ENCODE results near the gene ATG5. TPM values are rescaled to one million over a fixed set of nuclear protein-coding genes. Genes with fewer than 3 reads are reported as not detected.

Gene ATG5
- total RNA-seq (2011; cell fraction: chromatin; rRNA removed; ENCODE audit: low replicate concordance): 37.5 and 96.3 TPM in 2 replicates
- 19.0 and 21.2 TPM in 2 replicates for total RNA-seq (2011; cell fraction: nucleolus; rRNA removed)
- total RNA-seq (2011; cell fraction: nucleoplasm; rRNA removed): 35.8 and 41.9 TPM in 2 replicates
- total RNA-seq (2014; rRNA removed) (34.6 and 53.2 TPM in 2 replicates), total RNA-seq (2014; rRNA removed; fragmentation: Illumina TruSeq; extraction: Trizol) (62.1 and 71.0 TPM in 2 replicates), total RNA-seq (2015; rRNA removed; fragmentation: Illumina TruSeq; extraction: Trizol) (55.0 and 64.4 TPM in 2 replicates), total RNA-seq (2021) (53.2 and 55.4 TPM in 2 replicates), polyA plus RNA-seq (2011; rRNA removed) (56.0 and 80.0 TPM in 2 replicates), polyA plus RNA-seq (2014; fragmentation: Illumina TruSeq; extraction: Trizol) (40.3 and 42.7 TPM in 2 replicates), polyA plus RNA-seq (2014; fragmentation: Nextera tagmentation; extraction: Ambion mirVana) (10 to 100 TPM; 29.0 to 29.6 TPM), polyA plus RNA-seq (2014; rRNA removed) (41.3 and 43.4 TPM in 2 replicates), polyA minus RNA-seq (2011; rRNA and poly(A)+ RNA removed) (92.7 and 96.4 TPM in 2 replicates), Bru-seq, nascent RNA (percentile 79 among the genes with signal in this experiment), BruChase-seq, experiment 1, labeled RNA remaining after a 2-hour chase (percentile 73 among the genes with signal in this experiment), BruChase-seq, experiment 2, labeled RNA remaining after a 6-hour chase (percentile 67 among the genes with signal in this experiment)
- 11.9 and 20.0 TPM in 2 replicates for polyA plus RNA-seq (2011; cell fraction: cytosol; rRNA removed)
- 16.8 and 23.7 TPM in 2 replicates for polyA plus RNA-seq (2011; cell fraction: nucleus; rRNA removed)
- 44.2 and 44.8 TPM in 2 replicates for polyA plus RNA-seq (2012)
- polyA minus RNA-seq (2011; cell fraction: cytosol; rRNA and poly(A)+ RNA removed): 15.6 and 24.6 TPM in 2 replicates
- 40.7 and 64.4 TPM in 2 replicates for polyA minus RNA-seq (2011; cell fraction: nucleus; rRNA and poly(A)+ RNA removed)
- long read RNA-seq, experiment 1, transcript ATG5-208 (7 exons, 3,035 nt): minor isoform, 59 of 200 reads
- long read RNA-seq, experiment 1, transcript ATG5-204 (8 exons, 3,216 nt): major isoform, 115 of 200 reads
- long read RNA-seq, experiment 1, partial matches to known transcripts: 8 of 200 reads
- long read RNA-seq, experiment 1, other reads (novel, unspliced or antisense): 14 of 200 reads
- long read RNA-seq, experiment 2, transcript ATG5-208 (7 exons, 3,035 nt): minor isoform, 7 of 41 reads
- long read RNA-seq, experiment 2, transcript ATG5-204 (8 exons, 3,216 nt): major isoform, 16 of 41 reads
- long read RNA-seq, experiment 2, partial matches to known transcripts: 2 of 41 reads
- long read RNA-seq, experiment 2, other reads (novel, unspliced or antisense): 14 of 41 reads
- long read RNA-seq, experiment 3, transcript ATG5-204 (8 exons, 3,216 nt): major isoform, 39 of 76 reads
- long read RNA-seq, experiment 3, transcript ATG5-208 (7 exons, 3,035 nt): minor isoform, 22 of 76 reads
- long read RNA-seq, experiment 3, partial matches to known transcripts: 2 of 76 reads
- long read RNA-seq, experiment 3, other reads (novel, unspliced or antisense): 10 of 76 reads

DNA sequence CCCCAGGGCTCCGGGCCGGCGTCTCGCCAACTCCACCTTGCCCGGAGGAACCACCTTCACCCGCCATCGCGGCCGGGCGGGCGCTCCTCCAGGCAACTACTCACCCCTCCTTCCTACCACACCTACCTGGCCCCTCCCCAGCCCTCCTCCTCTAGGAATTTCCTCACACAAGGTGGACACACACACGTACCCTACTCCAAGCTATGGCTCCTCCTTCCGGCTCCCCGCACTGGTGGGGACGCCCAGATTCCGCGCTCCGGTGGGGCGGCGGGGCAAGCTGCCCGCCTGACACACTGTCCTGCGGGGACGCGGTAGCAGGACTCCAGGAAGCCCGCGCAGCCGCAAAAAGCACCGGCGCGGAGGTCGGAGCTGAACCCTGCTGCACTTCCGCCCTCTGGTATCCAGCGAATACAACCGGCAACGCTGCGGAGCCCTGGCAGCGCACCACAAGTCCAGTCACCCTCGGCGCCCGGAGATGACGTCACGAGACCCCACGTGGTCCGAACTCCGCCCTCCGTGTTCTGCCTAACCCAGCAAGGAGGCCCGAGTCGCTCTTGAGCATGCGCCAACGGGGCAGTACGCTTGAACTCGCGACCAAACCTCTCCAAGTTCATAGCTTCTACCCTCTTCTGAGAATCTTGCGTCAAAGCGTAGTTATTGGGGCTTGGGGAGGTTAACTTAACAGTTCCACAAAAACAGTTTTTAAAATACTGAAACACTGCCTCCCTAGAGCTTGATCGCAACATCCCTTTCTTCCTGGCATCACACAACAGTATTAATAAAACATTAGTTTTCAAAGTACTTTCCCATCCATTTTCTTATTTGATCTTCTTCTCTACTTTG, at the start of gene ATG5:
Gene ATG5 (minus strand): TSS at position 425 of the 843 bp plus-strand sequence. CDS start 9,552 bp downstream, outside the sequence.
- ChIA-PET CTCF (ENCODE audit: low intra/inter-chr PET ratio) (no interaction called here), POLR2A (interaction anchor here (0.6 to 1.0 kb wide), 6 partner anchors 9 to 155 kb away, joined by 3 to 7 read pairs (median 4); no protein-coding TSS in a partner anchor)
- Histone ChIP-seq H3K79me2 (ENCODE audit: control insufficient read depth, insufficient read depth, low read length) (peaks cover 48% of the 10 kb centered on the region), H3K27ac (ENCODE audit: extremely low read depth, low read depth, low read length) (peak within 1 kb of the TSS; percentile 93), H3K36me3 (ENCODE audit: control insufficient read depth, insufficient read depth, low read length) (peaks cover 19% of the 10 kb centered on the region), H3K27me3 (ENCODE audit: control insufficient read depth in 2 of 2, insufficient read depth in 2 of 2, low read length in 2 of 2) (no peaks in the 10 kb centered on the region), H3K4me3 (peak within 1 kb of the TSS; percentile 86), H3K4me2 (ENCODE audit: insufficient read depth, low read length) (peak within 1 kb of the TSS; percentile 89), H3K9me1 (ENCODE audit: control insufficient read depth, insufficient read depth, low read length) (no peaks in the 10 kb centered on the region), H4K20me1 (replicated peaks; ENCODE audit: control insufficient read depth, insufficient read depth, low read length) (no peaks in the 10 kb centered on the region), H3K9me3 (replicated peaks; ENCODE audit: control insufficient read depth, insufficient read depth, low read depth, low read length) (0 out of 2 replicates have a peak, but pooled peaks cover 3% of the 10 kb centered on the region), H3K4me1 (replicated peaks in 1 of 2; ENCODE audit: control insufficient read depth in 2 of 2, insufficient read depth in 2 of 2, low read length in 2 of 2) (peaks cover 7 to 15% of the 10 kb centered on the region in 2 experiments; a peak in 4 of 5 replicates), H3K9ac (ENCODE audit: insufficient read depth in 1 of 2, low read depth in 2 of 2, low read length in 2 of 2) (peak within 1 kb of the TSS; percentile 86 to 96), H2AFZ (ENCODE audit: low read depth, low read length) (peak within 1 kb of the TSS; percentile 100)
- ATAC-seq (peak; percentile 98), DNase-seq (ENCODE audit: extremely low read depth in 1 of 4, low spot score in 3 of 4) (peak; percentile 97 to 99 (median 98)), FAIRE-seq (peak; percentile 97)
- in situ Hi-C loops (cut with MboI): no loop called here
- intact Hi-C loops (cut with micrococcal nuclease): loop anchor here (1.0 to 10.0 kb wide), 2 partner anchors 12 to 789 kb away; partner anchors contain the start of gene BEND3
- TSS peak; percentile 84 for BruUV-seq (replicated peaks)
- 2% methylated on average over 48 of the region's 56 CpGs for WGBS (ENCODE audit: insufficient coverage, low coverage, missing lambda C conversion rate)
- TF ChIP-seq, protein P1, sequence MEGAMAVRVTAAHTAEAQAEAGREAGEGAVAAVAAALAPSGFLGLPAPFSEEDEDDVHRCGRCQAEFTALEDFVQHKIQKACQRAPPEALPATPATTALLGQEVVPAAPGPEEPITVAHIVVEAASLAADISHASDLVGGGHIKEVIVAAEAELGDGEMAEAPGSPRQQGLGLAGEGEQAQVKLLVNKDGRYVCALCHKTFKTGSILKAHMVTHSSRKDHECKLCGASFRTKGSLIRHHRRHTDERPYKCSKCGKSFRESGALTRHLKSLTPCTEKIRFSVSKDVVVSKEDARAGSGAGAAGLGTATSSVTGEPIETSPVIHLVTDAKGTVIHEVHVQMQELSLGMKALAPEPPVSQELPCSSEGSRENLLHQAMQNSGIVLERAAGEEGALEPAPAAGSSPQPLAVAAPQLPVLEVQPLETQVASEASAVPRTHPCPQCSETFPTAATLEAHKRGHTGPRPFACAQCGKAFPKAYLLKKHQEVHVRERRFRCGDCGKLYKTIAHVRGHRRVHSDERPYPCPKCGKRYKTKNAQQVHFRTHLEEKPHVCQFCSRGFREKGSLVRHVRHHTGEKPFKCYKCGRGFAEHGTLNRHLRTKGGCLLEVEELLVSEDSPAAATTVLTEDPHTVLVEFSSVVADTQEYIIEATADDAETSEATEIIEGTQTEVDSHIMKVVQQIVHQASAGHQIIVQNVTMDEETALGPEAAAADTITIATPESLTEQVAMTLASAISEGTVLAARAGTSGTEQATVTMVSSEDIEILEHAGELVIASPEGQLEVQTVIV (CRISPR knock-in tag; IDR thresholded peaks at IDR 0.05; ENCODE audit: borderline replicate concordance): no peak
- TF ChIP-seq KLF10 (CRISPR knock-in tag; IDR thresholded peaks at IDR 0.05): no peak
- TF ChIP-seq EHMT2 (IDR thresholded peaks at IDR 0.05): 0 out of 2 replicates have a peak, but pooled peaks have one; percentile 30
- TF ChIP-seq CBFB (CRISPR knock-in tag; IDR thresholded peaks at IDR 0.05): peak; percentile 94
- TF ChIP-seq, protein P2, sequence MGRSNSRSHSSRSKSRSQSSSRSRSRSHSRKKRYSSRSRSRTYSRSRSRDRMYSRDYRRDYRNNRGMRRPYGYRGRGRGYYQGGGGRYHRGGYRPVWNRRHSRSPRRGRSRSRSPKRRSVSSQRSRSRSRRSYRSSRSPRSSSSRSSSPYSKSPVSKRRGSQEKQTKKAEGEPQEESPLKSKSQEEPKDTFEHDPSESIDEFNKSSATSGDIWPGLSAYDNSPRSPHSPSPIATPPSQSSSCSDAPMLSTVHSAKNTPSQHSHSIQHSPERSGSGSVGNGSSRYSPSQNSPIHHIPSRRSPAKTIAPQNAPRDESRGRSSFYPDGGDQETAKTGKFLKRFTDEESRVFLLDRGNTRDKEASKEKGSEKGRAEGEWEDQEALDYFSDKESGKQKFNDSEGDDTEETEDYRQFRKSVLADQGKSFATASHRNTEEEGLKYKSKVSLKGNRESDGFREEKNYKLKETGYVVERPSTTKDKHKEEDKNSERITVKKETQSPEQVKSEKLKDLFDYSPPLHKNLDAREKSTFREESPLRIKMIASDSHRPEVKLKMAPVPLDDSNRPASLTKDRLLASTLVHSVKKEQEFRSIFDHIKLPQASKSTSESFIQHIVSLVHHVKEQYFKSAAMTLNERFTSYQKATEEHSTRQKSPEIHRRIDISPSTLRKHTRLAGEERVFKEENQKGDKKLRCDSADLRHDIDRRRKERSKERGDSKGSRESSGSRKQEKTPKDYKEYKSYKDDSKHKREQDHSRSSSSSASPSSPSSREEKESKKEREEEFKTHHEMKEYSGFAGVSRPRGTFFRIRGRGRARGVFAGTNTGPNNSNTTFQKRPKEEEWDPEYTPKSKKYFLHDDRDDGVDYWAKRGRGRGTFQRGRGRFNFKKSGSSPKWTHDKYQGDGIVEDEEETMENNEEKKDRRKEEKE (IDR thresholded peaks at IDR 0.05; ENCODE audit: borderline replicate concordance in 1 of 2, control insufficient read depth in 1 of 2, low read depth in 2 of 2, low read length in 1 of 2): peak in 1 of 2 experiments; percentile 76; a peak in 2 of 4 replicates
- TF ChIP-seq MAZ (CRISPR knock-in tag; conservative IDR thresholded peaks at IDR 0.05 in 1 of 2, IDR thresholded peaks at IDR 0.05 in 1 of 2): peak; percentile 79 to 88

Data from K562 (cell line).